ENCODE measurements around the gene ATF7IP2. TPM values are rescaled to one million over a fixed set of nuclear protein-coding genes. Genes with fewer than 3 reads are reported as not detected.
"Not testable (repeated sequence)": the region's sequence is repeated elsewhere in the genome, so short reads cannot be mapped to it uniquely, and the experiment has no call there.

The ATF7IP2 gene
- total RNA-seq, 2 donors from 2014 or later, result 25.7 to 29.3 TPM

- H3K4me3 Mint-ChIP-seq, result peak overlapping the region; percentile 33 to 39
- H3K27ac Mint-ChIP-seq, result peak overlapping the region; percentile 26
- peak in 1 of 2 donors; percentile 26 for ATAC-seq (replicated peaks in 1 of 2)
- H3K9me3 Mint-ChIP-seq, result peaks cover 0 to 2% of the 10 kb centered on the region in 2 donors
- DNase-seq, result no peak
- no peaks in the 10 kb centered on the region for H3K27me3 Mint-ChIP-seq (ENCODE audit: low read depth)
- peaks cover 8% of the 10 kb centered on the region for H3K4me1 Mint-ChIP-seq (ENCODE audit: low read depth)
- H3K36me3 Mint-ChIP-seq (ENCODE audit: insufficient read depth in 2 of 2), result peaks cover 0 to 2% of the 10 kb centered on the region in 2 donors
Observed at GRCh38 chr16:10362077-10362863, 23.6 kb upstream of the ATF7IP2 start.

- H3K27me3 Mint-ChIP-seq (ENCODE audit: low read depth); H3K36me3 Mint-ChIP-seq (ENCODE audit: insufficient read depth in 2 of 2); H3K4me1 Mint-ChIP-seq (ENCODE audit: low read depth); DNase-seq; H3K27ac Mint-ChIP-seq; ATAC-seq (replicated peaks in 1 of 2); H3K9me3 Mint-ChIP-seq: not testable (repeated sequence)
- H3K4me3 Mint-ChIP-seq, result peak overlapping the region in 1 of 2 donors; percentile 39
Observed at GRCh38 chr16:10362864-10363197, 23.0 kb upstream of the ATF7IP2 start.

GRCh38 chr16:10366619-10367018, 19.2 kb upstream of the ATF7IP2 start:
- H3K36me3 Mint-ChIP-seq (ENCODE audit: insufficient read depth in 2 of 2); H3K27me3 Mint-ChIP-seq (ENCODE audit: low read depth); DNase-seq; H3K4me3 Mint-ChIP-seq; ATAC-seq (replicated peaks in 1 of 2); H3K9me3 Mint-ChIP-seq; H3K27ac Mint-ChIP-seq; H3K4me1 Mint-ChIP-seq (ENCODE audit: low read depth): not testable (repeated sequence)

DNA sequence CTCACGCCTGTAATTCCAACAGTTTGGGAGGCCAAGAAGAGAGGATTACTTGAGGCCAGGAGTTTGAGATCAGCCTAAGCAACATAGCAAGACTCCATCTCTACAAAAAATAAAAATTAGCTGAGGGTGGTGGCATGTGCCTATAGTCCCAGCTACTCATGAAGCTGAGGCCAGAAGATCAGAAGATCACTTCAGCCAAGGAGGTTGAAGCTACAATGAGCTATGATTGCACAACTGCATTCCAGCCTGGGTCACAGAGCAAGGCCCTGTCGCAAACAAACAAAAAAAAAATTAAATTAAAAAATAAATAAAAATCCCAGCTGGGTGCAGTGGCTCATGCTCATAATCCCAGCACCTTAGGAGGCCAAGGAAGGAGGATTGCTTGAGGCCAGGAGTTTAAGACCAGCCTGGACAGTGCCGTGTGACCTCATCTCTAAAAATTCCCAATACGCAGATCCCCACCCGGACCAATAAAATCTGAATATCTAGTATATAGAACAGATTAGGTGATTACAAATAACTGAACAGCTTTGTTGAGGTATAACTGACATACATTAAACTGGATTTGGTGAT, 18.2 kb upstream of the ATF7IP2 start:
- no peaks in the 10 kb centered on the region for H3K4me1 Mint-ChIP-seq (ENCODE audit: low read depth)
- no peak overlapping the region for H3K4me3 Mint-ChIP-seq
- H3K36me3 Mint-ChIP-seq (ENCODE audit: insufficient read depth in 2 of 2), result no peaks in the 10 kb centered on the region
- DNase-seq (no peak), ATAC-seq (replicated peaks in 1 of 2) (no peak)
- no peaks in the 10 kb centered on the region for H3K27me3 Mint-ChIP-seq (ENCODE audit: low read depth)
- H3K27ac Mint-ChIP-seq, result no peak overlapping the region
- no peaks in the 10 kb centered on the region for H3K9me3 Mint-ChIP-seq

- ATAC-seq (replicated peaks in 1 of 2) (no peak), DNase-seq (no peak)
- Mint-ChIP-seq H3K4me3 (no peak overlapping the region), H3K27me3 (ENCODE audit: low read depth) (no peaks in the 10 kb centered on the region), H3K9me3 (no peaks in the 10 kb centered on the region), H3K27ac (no peak overlapping the region), H3K36me3 (ENCODE audit: insufficient read depth in 2 of 2) (no peaks in the 10 kb centered on the region), H3K4me1 (ENCODE audit: low read depth) (no peaks in the 10 kb centered on the region)
Observed at GRCh38 chr16:10368969-10369551, 16.8 kb upstream of the ATF7IP2 start.

DNA sequence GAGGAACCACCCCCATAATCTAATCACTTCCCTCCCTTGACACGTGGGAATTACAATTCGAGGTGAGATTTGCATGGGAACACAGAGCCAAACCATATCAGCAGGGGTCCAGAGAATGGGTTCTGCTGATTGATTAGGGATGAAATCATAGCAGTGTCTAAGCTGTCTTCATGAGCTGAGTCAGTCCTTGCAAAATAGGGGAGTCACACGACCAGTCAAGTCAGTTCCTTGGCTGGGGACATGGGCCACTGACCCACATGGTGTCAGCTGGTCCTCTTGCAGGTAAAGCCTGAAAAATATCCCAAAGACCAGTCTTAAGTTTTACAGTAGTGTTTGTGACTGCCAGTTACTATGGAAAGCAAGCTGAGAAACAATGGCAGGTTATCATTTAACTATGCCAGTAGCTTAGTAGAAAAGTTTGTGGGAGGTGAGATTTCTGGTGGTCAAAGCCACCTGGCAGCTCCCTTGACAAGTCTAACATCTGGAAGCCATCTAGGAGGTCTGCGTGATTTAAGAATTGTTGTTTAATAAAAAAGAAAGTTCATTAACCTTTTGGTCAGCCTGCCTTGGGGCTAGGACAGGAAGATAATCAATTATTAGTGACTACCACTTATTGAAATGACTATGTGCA, 15.7 kb upstream of the ATF7IP2 start:
- Mint-ChIP-seq H3K9me3 (peaks cover 0 to 2% of the 10 kb centered on the region in 2 donors), H3K4me1 (ENCODE audit: low read depth) (no peaks in the 10 kb centered on the region), H3K27me3 (ENCODE audit: low read depth) (no peaks in the 10 kb centered on the region), H3K27ac (no peak overlapping the region), H3K36me3 (ENCODE audit: insufficient read depth in 2 of 2) (no peaks in the 10 kb centered on the region), H3K4me3 (no peak overlapping the region)
- ATAC-seq (replicated peaks in 1 of 2) (no peak), DNase-seq (no peak)

DNA sequence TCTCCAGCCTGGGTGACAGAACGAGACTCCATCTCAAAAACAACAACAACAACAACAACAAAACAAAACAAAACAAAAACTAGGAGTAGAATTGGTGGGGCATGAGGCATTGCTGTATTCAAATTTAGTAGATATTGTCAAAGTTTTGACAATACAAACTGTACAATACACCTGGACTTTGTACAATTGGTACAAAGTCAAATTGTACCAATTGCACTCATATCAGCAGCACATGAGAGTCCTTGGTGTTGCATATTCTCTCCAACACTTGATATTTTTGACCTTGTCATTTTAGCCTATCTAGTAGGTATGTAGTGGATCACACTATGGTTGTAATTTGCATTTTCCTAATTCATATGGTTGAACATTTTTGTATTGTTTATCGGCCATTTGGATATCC, 14.3 kb upstream of the ATF7IP2 start:
- Mint-ChIP-seq H3K27ac (no peak overlapping the region), H3K27me3 (ENCODE audit: low read depth) (no peaks in the 10 kb centered on the region), H3K4me3 (no peak overlapping the region), H3K4me1 (ENCODE audit: low read depth) (no peaks in the 10 kb centered on the region), H3K36me3 (ENCODE audit: insufficient read depth in 2 of 2) (peaks cover 0 to 5% of the 10 kb centered on the region in 2 donors), H3K9me3 (peaks cover 2 to 3% of the 10 kb centered on the region in 2 donors)
- DNase-seq (no peak), ATAC-seq (replicated peaks in 1 of 2) (no peak)

DNA sequence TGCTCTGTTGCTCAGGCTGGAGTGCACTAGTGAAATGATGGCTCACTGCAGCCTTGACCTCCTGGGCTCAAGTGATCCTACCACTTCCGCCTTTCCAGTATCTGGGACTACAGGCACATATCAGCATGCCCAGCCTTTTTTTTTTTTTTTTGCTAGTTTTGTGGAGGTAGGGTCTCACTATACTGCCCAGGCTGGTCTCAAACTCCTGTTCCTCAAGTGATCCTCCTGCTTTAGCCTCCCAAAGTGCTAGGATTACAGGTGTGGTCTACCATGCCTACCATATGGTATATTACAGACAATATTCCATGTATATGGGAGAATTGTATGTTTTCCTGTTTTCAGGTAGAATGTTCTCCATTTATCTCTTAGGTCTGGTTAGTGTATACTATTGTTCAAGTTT, 12.3 kb upstream of the ATF7IP2 start:
- no peak overlapping the region for H3K4me3 Mint-ChIP-seq
- H3K36me3 Mint-ChIP-seq (ENCODE audit: insufficient read depth in 2 of 2), result peaks cover 0 to 5% of the 10 kb centered on the region in 2 donors
- ATAC-seq (replicated peaks in 1 of 2) (no peak), DNase-seq (no peak)
- no peaks in the 10 kb centered on the region for H3K4me1 Mint-ChIP-seq (ENCODE audit: low read depth)
- H3K9me3 Mint-ChIP-seq, result peaks cover 2 to 3% of the 10 kb centered on the region in 2 donors
- no peak overlapping the region for H3K27ac Mint-ChIP-seq
- no peaks in the 10 kb centered on the region for H3K27me3 Mint-ChIP-seq (ENCODE audit: low read depth)

GRCh38 chr16:10376229-10376628, 9.6 kb upstream of the ATF7IP2 start:
- ATAC-seq (replicated peaks in 1 of 2), result no peak
- Mint-ChIP-seq H3K27me3 (ENCODE audit: low read depth) (no peaks in the 10 kb centered on the region), H3K4me3 (no peak overlapping the region), H3K4me1 (ENCODE audit: low read depth) (no peaks in the 10 kb centered on the region), H3K36me3 (ENCODE audit: insufficient read depth in 2 of 2) (peaks cover 0 to 5% of the 10 kb centered on the region in 2 donors), H3K9me3 (peaks cover 2 to 3% of the 10 kb centered on the region in 2 donors), H3K27ac (no peak overlapping the region)
- no peak for DNase-seq

- H3K4me1 Mint-ChIP-seq (ENCODE audit: low read depth), result peaks cover 24% of the 10 kb centered on the region
- H3K27ac Mint-ChIP-seq, result no peak overlapping the region
- H3K9me3 Mint-ChIP-seq, result peaks cover 0 to 2% of the 10 kb centered on the region in 2 donors
- no peak for ATAC-seq (replicated peaks in 1 of 2)
- no peaks in the 10 kb centered on the region for H3K27me3 Mint-ChIP-seq (ENCODE audit: low read depth)
- H3K4me3 Mint-ChIP-seq, result no peak overlapping the region
- H3K36me3 Mint-ChIP-seq (ENCODE audit: insufficient read depth in 2 of 2), result peaks cover 13 to 14% of the 10 kb centered on the region in 2 donors
- no peak for DNase-seq
Observed at GRCh38 chr16:10383626-10384025, 2.2 kb upstream of the ATF7IP2 start.

DNA sequence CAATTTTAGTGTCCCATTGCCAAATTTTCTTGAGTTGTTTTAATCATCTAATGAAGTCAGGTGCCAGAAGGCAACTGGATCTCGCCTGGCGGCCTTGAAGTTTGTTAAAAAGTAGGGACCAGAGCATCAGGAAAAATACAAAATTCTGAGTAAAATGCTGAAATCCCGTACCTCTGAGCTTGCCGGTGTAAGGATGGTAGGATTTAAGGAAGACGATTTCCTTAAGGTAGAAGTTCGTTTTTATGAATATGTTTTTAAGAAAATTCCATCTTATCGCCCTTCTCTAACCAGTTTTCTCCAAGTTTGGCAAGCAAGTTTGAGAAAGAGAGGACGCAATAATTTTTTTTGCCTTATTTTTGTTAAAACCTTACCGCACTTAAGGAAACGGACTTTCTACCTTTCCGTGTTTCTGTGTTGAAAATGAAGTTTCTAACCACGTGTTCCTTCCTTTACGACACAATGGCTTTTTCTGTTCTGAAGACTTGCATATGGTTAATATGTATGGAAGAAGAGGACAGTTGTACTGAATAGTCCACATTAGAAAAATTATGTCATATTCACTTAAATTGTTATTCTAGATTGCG, 748 bp downstream of the ATF7IP2 start:
- H3K27ac Mint-ChIP-seq, result peak overlapping the region; percentile 99
- no peak for DNase-seq
- peaks cover 49% of the 10 kb centered on the region for H3K4me1 Mint-ChIP-seq (ENCODE audit: low read depth)
- H3K9me3 Mint-ChIP-seq, result peaks cover 0 to 2% of the 10 kb centered on the region in 2 donors
- no peak for ATAC-seq (replicated peaks in 1 of 2)
- H3K4me3 Mint-ChIP-seq, result peak overlapping the region; percentile 97 to 99
- H3K36me3 Mint-ChIP-seq (ENCODE audit: insufficient read depth in 2 of 2), result peaks cover 18 to 22% of the 10 kb centered on the region in 2 donors
- no peaks in the 10 kb centered on the region for H3K27me3 Mint-ChIP-seq (ENCODE audit: low read depth)

DNA sequence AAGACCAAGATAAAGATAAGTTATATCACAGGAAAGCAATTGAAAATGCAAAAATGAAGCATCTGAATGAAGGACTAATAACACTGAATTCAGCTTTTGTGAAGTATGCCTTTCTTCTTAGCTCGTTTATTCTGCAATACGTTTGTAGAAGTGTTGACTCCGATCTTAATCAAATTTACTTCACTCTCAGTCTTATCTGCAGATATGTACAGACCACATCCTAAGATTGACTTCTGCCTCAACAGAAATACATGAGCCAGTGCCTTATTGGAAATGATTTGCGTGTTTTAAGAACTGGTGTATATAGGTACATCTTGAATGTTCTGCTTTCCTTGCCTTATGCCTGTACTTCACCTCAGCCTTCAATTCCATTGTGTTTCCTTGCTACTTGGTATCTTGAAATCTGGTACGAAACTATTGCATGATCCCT, 1.3 kb downstream of the ATF7IP2 start:
- ATAC-seq (replicated peaks in 1 of 2) (no peak), DNase-seq (no peak)
- Mint-ChIP-seq H3K9me3 (peaks cover 0 to 2% of the 10 kb centered on the region in 2 donors), H3K27ac (peak overlapping the region; percentile 99), H3K36me3 (ENCODE audit: insufficient read depth in 2 of 2) (peaks cover 18 to 22% of the 10 kb centered on the region in 2 donors), H3K4me3 (peak overlapping the region; percentile 97 to 99), H3K27me3 (ENCODE audit: low read depth) (no peaks in the 10 kb centered on the region), H3K4me1 (ENCODE audit: low read depth) (peaks cover 49% of the 10 kb centered on the region)

- ATAC-seq (replicated peaks in 1 of 2), result no peak
- Mint-ChIP-seq H3K4me1 (ENCODE audit: low read depth) (peaks cover 48% of the 10 kb centered on the region), H3K27me3 (ENCODE audit: low read depth) (no peaks in the 10 kb centered on the region), H3K27ac (peak overlapping the region; percentile 58), H3K4me3 (peak overlapping the region in 1 of 2 donors; percentile 57), H3K36me3 (ENCODE audit: insufficient read depth in 2 of 2) (peaks cover 18 to 22% of the 10 kb centered on the region in 2 donors), H3K9me3 (peaks cover 0 to 2% of the 10 kb centered on the region in 2 donors)
- no peak for DNase-seq
Observed at GRCh38 chr16:10388988-10389387, 3.1 kb downstream of the ATF7IP2 start.
